Activated CD8-positive, alpha-beta memory T cell treated with anti-CD3 and anti-CD28 coated beads, Interleukin-2, amount 50 U/mL, for 48 hours (primary cell): ENCODE measurements around the gene KCNG4.

Source experiments
- DNase-seq: peaks from one replicate; pipeline ENCODE4 v3.0.0-alpha.2; 2020

KCNG4 gene

GRCh38 chr16:84199861-84200260 lies 40.0 kb downstream of the KCNG4 start:
- no peak for DNase-seq

GRCh38 chr16:84199097-84199496 lies 40.7 kb downstream of the KCNG4 start:
- no peak for DNase-seq

- no peak for DNase-seq
Measured at GRCh38 chr16:84198401-84198800, 41.4 kb downstream of the KCNG4 start.

GRCh38 chr16:84197466-84198128 lies 42.2 kb downstream of the KCNG4 start:
- DNase-seq, result no peak

- no peak for DNase-seq
Measured at GRCh38 chr16:84196727-84197394, 43.0 kb downstream of the KCNG4 start.

GRCh38 chr16:84196101-84196500 lies 43.7 kb downstream of the KCNG4 start:
- no peak for DNase-seq

GRCh38 chr16:84195201-84196093 lies 44.4 kb downstream of the KCNG4 start:
- DNase-seq, result no peak

GRCh38 chr16:84194470-84195200 lies 45.2 kb downstream of the KCNG4 start:
- DNase-seq, result peak; percentile 69

GRCh38 chr16:84194018-84194417 lies 45.8 kb downstream of the KCNG4 start:
- DNase-seq, result no peak

- DNase-seq, result no peak
Measured at GRCh38 chr16:84193480-84193879, 46.3 kb downstream of the KCNG4 start.

GRCh38 chr16:84191466-84191865 lies 48.3 kb downstream of the KCNG4 start:
- DNase-seq, result no peak

GRCh38 chr16:84190731-84191388 lies 49.0 kb downstream of the KCNG4 start, which contains the start of gene ADAD2:
Gene ADAD2, plus strand, starts transcription at chr16:84191157. Its CDS starts 74 bp downstream, at chr16:84191231.
- no peak for DNase-seq

GRCh38 chr16:84186685-84187437 lies 53.0 kb downstream of the KCNG4 start, which contains the start of gene TAF1C:
Gene TAF1C, minus strand, starts transcription at chr16:84187057. Its CDS starts 2,069 bp downstream, at chr16:84184988.
- DNase-seq, result peak; percentile 97

- DNase-seq, result no peak
Measured at GRCh38 chr16:84184775-84185174, 55.0 kb downstream of the KCNG4 start.

GRCh38 chr16:84183911-84184591 lies 55.8 kb downstream of the KCNG4 start:
- DNase-seq, result no peak

GRCh38 chr16:84183572-84183875 lies 56.3 kb downstream of the KCNG4 start:
- no peak for DNase-seq

- DNase-seq, result no peak
Measured at GRCh38 chr16:84182680-84183571, 56.9 kb downstream of the KCNG4 start.

- no peak for DNase-seq
Measured at GRCh38 chr16:84182104-84182503, 57.7 kb downstream of the KCNG4 start.

GRCh38 chr16:84181144-84181915 lies 58.5 kb downstream of the KCNG4 start:
- no peak for DNase-seq
